H9 (cell line): Measurements from ENCODE around the gene CYGB. TPM values are rescaled to one million over a fixed set of nuclear protein-coding genes. Genes with fewer than 3 reads are reported as not detected.

Experiments
- DNase-seq: peaks from one replicate; pipeline ENCODE4 v3.0.0-alpha.2; 2017
- H2AFZ ChIP-seq: one replicate; pipeline ENCODE4 v1.6.1; 2013; ENCODE audit warnings: mild to moderate bottlenecking, low read length, control low read depth, moderate library complexity
- H2AK5ac ChIP-seq: 2 replicates; pipeline ENCODE4 v1.6.1; 2013; ENCODE audit warnings: low read length, control low read depth, mixed read lengths; ENCODE audit not compliant: insufficient read length
- H2BK120ac ChIP-seq: one replicate; pipeline ENCODE4 v1.6.1; 2013; ENCODE audit warnings: low read depth, mild to moderate bottlenecking, low read length, control low read depth, inconsistent platforms; ENCODE audit not compliant: poor library complexity, severe bottlenecking
- H2BK12ac ChIP-seq: 2 replicates; pipeline ENCODE4 v1.6.1; 2013; ENCODE audit warnings: low read length, control low read depth, mixed read lengths, low read depth; ENCODE audit not compliant: insufficient read length
- H2BK15ac ChIP-seq: 2 replicates; pipeline ENCODE4 v1.6.1; 2013; ENCODE audit warnings: low read depth, low read length, control low read depth
- H2BK20ac ChIP-seq: one replicate; pipeline ENCODE4 v1.6.1; 2013; ENCODE audit warnings: low read depth, mild to moderate bottlenecking, low read length, control low read depth, inconsistent platforms; ENCODE audit not compliant: poor library complexity, severe bottlenecking
- H2BK5ac ChIP-seq: 2 replicates; pipeline ENCODE4 v1.6.1; 2013; ENCODE audit warnings: low read length, control low read depth, mixed read lengths; ENCODE audit not compliant: insufficient read length
- H3K14ac ChIP-seq: 2 replicates; pipeline ENCODE4 v1.6.1; 2013; ENCODE audit warnings: low read length, control low read depth; ENCODE audit not compliant: insufficient read depth
- H3K18ac ChIP-seq: 2 replicates; pipeline ENCODE4 v1.6.1; 2013; ENCODE audit warnings: low read depth, mild to moderate bottlenecking, mixed read lengths, low read length, control low read depth; ENCODE audit not compliant: insufficient read length
- H3K23ac ChIP-seq: 2 replicates; pipeline ENCODE4 v1.6.1; 2013; ENCODE audit warnings: low read length, control low read depth, mixed read lengths, low read depth; ENCODE audit not compliant: insufficient read length
- H3K23me2 ChIP-seq: 2 replicates; pipeline ENCODE4 v1.6.1; 2013; ENCODE audit warnings: low read depth, mild to moderate bottlenecking, mixed read lengths, low read length, control low read depth; ENCODE audit not compliant: insufficient read length, poor library complexity, severe bottlenecking
- H3K27ac ChIP-seq: 2 replicates; pipeline ENCODE4 v1.5.1; 2013; ENCODE audit warnings: low read length, control low read depth, mixed read lengths, low read depth; ENCODE audit not compliant: insufficient read length
- H3K27me3 ChIP-seq: 2 replicates; pipeline ENCODE4 v1.6.1; 2013; ENCODE audit warnings: low read length, control low read depth, inconsistent platforms; ENCODE audit not compliant: insufficient read depth
- H3K4ac ChIP-seq: 2 replicates; pipeline ENCODE4 v1.6.1; 2013; ENCODE audit warnings: low read depth, mild to moderate bottlenecking, control low read depth, inconsistent platforms, low read length, moderate library complexity
- H3K4me1 ChIP-seq: 2 replicates; pipeline ENCODE4 v1.6.1; 2013; ENCODE audit warnings: low read length, control low read depth, inconsistent platforms; ENCODE audit not compliant: insufficient read depth
- H3K4me2 ChIP-seq: 2 replicates; pipeline ENCODE4 v1.6.1; 2013; ENCODE audit warnings: low read length, control low read depth, mixed read lengths; ENCODE audit not compliant: insufficient read length, insufficient read depth
- H3K56ac ChIP-seq: 2 replicates; pipeline ENCODE4 v1.6.1; 2013; ENCODE audit warnings: low read depth, mild to moderate bottlenecking, mixed read lengths, low read length, control low read depth; ENCODE audit not compliant: insufficient read length
- H3K79me1 ChIP-seq: 2 replicates; pipeline ENCODE4 v1.6.1; 2013; ENCODE audit warnings: low read depth, mild to moderate bottlenecking, moderate library complexity, low read length, control low read depth, inconsistent platforms; ENCODE audit not compliant: insufficient read depth, poor library complexity, severe bottlenecking
- H3K79me2 ChIP-seq: 2 replicates; pipeline ENCODE4 v1.6.1; 2013; ENCODE audit warnings: low read length, control low read depth, inconsistent platforms; ENCODE audit not compliant: insufficient read depth
- H3K9ac ChIP-seq: 2 replicates; pipeline ENCODE4 v1.6.1; 2013; ENCODE audit warnings: low read length, control low read depth, mixed read lengths; ENCODE audit not compliant: insufficient read length; ENCODE audit errors: extremely low read depth
- H3K9me3 ChIP-seq: one replicate; pipeline ENCODE4 v1.6.1; 2013; ENCODE audit warnings: low read depth, low read length, inconsistent platforms; ENCODE audit not compliant: control insufficient read depth
- H3T11ph ChIP-seq: one replicate; pipeline ENCODE4 v1.6.1; 2013; ENCODE audit warnings: mild to moderate bottlenecking, low read length, control low read depth, inconsistent platforms
- H4K20me1 ChIP-seq: one replicate; pipeline ENCODE4 v1.6.1; 2013; ENCODE audit not compliant: control insufficient read depth, insufficient read length, insufficient read depth
- H4K5ac ChIP-seq: 2 replicates; pipeline ENCODE4 v1.6.1; 2013; ENCODE audit warnings: low read depth, mild to moderate bottlenecking, mixed read lengths, low read length, control low read depth; ENCODE audit not compliant: insufficient read length
- H4K8ac ChIP-seq: replicated peaks from 2 replicates; pipeline ENCODE4 v1.6.1; 2013; ENCODE audit warnings: low read length, control low read depth, mixed read lengths, low read depth; ENCODE audit not compliant: insufficient read length
- H4K91ac ChIP-seq: 2 replicates; pipeline ENCODE4 v1.6.1; 2013; ENCODE audit warnings: low read depth, mild to moderate bottlenecking, moderate library complexity, mixed read lengths, low read length, control low read depth; ENCODE audit not compliant: insufficient read length
- H3K27ac Mint-ChIP-seq, 3 experiments: 2 replicates in 2 of 3; 3 replicates in 1 of 3; pipeline ENCODE4 v1.8.0; 2020 to 2021; ENCODE audit warnings: mixed read lengths in 3 of 3, mild to moderate bottlenecking in 1 of 3, moderate library complexity in 1 of 3
- H3K27me3 Mint-ChIP-seq: 2 replicates; pipeline ENCODE4 v1.8.0; 2021; ENCODE audit warnings: low read depth, mild to moderate bottlenecking, moderate library complexity, mixed read lengths
- H3K36me3 Mint-ChIP-seq, 3 experiments: 2 replicates in 2 of 3; 3 replicates in 1 of 3; pipeline ENCODE4 v1.8.0; 2020 to 2021; ENCODE audit warnings: low read depth in 3 of 3, mixed read lengths in 3 of 3; ENCODE audit not compliant: insufficient read depth in 1 of 3
- H3K4me1 Mint-ChIP-seq, 2 experiments: 2 replicates each; pipeline ENCODE4 v1.8.0; 2020; ENCODE audit warnings: mixed read lengths in 2 of 2
- H3K4me3 Mint-ChIP-seq, 2 experiments: 2 replicates in 1 of 2; 3 replicates in 1 of 2; pipeline ENCODE4 v1.8.0; 2020 to 2021; ENCODE audit warnings: mild to moderate bottlenecking in 2 of 2, mixed read lengths in 2 of 2, moderate library complexity in 1 of 2
- H3K9me3 Mint-ChIP-seq, 2 experiments: 2 replicates in 1 of 2; 3 replicates in 1 of 2; pipeline ENCODE4 v1.8.0; 2020; ENCODE audit warnings: mild to moderate bottlenecking in 2 of 2, mixed read lengths in 2 of 2, moderate library complexity in 1 of 2
- CTCF ChIP-seq: fragments of 200-600 bp; sonication (generic); conservative IDR thresholded peaks from 3 replicates; pipeline ENCODE4 v1.8.0; 2021; ENCODE audit warnings: antibody characterized with exemption, mild to moderate bottlenecking
- WGBS: extraction: QIAGEN DNeasy Blood & Tissue Kit; methylation state at CpG from one replicate; pipeline ENCODE4 v1.1.7; 2013; ENCODE audit warnings: missing lambda C conversion rate, low lambda C conversion rate, mixed read lengths; ENCODE audit not compliant: insufficient read length; ENCODE audit errors: extremely low coverage; 5-methylcytosine and 5-hydroxymethylcytosine counted together
- total RNA-seq: library from RNA; stranded (reverse); gene quantifications from 2 replicates; pipeline ENCODE4 v1.2.1, GENCODE V29; 2021

The CYGB gene
- total RNA-seq, 1 experiment from 2014 or later, result 2.4 TPM

- H3K27me3 ChIP-seq, result no peaks in the 10 kb centered on the region; the same call in 1 of the 2 replicates
Observed at GRCh38 chr17:76577876-76578275, 40.4 kb upstream of the CYGB start.

More at GRCh38 chr17:76577876-76578275, 40.4 kb upstream of the CYGB start:
- H3K9me3 Mint-ChIP-seq, result peaks cover 0 to 7% of the 10 kb centered on the region in 2 experiments; a peak in 1 of 5 replicates
- H3K4me1 Mint-ChIP-seq, result peaks cover 14 to 20% of the 10 kb centered on the region in 2 experiments
- Histone ChIP-seq H4K5ac (no peak overlapping the region), H3K4ac (no peak overlapping the region), H4K20me1 (no peaks in the 10 kb centered on the region), H3K23me2 (no peaks in the 10 kb centered on the region), H3K9me3 (no peaks in the 10 kb centered on the region), H3K18ac (no peak overlapping the region), H2AK5ac (no peak overlapping the region), H2BK12ac (no peak overlapping the region), H3T11ph (no peak overlapping the region), H3K14ac (no peak overlapping the region), H2BK15ac (no peak overlapping the region), H4K8ac (no peak overlapping the region), H3K79me1 (no peaks in the 10 kb centered on the region), H3K56ac (no peak overlapping the region), H3K9ac (no peak overlapping the region), H2BK120ac (no peak overlapping the region), H2BK5ac (no peak overlapping the region), H2BK20ac (no peak overlapping the region), H3K27ac (no peak overlapping the region), H3K79me2 (no peaks in the 10 kb centered on the region), H3K23ac (no peak overlapping the region), H4K91ac (no peak overlapping the region), H2AFZ (no peak overlapping the region), H3K4me1 (no peaks in the 10 kb centered on the region), H3K4me2 (no peak overlapping the region)
- H3K27ac Mint-ChIP-seq, result no peak overlapping the region; a peak in 1 of 7 replicates
- no CpG with 5 or more reads among the region's 7 CpGs for WGBS
- no peaks in the 10 kb centered on the region for H3K36me3 Mint-ChIP-seq
- DNase-seq, result no peak
- no peak overlapping the region for H3K4me3 Mint-ChIP-seq
- TF ChIP-seq CTCF, result no peak
- peaks cover 24% of the 10 kb centered on the region for H3K27me3 Mint-ChIP-seq
